HCT116 (cell line): ENCODE results near the gene BIK. TPM values are rescaled to one million over a fixed set of nuclear protein-coding genes. Genes with fewer than 3 reads are reported as not detected.

ENCODE experiments used
- ATAC-seq: fragments of 200-7000 bp; cut with Tn5 transposase; 2 replicates; pipeline ENCODE4 v1.9.1; 2020; ENCODE audit warnings: mild to moderate bottlenecking, moderate library complexity
- BruUV-seq: library from RNA; stranded (reverse); fragments of 400-500 nt; replicated peaks from 2 replicates; lab custom pipeline; 2021; lab: Mats Ljungman, UMichigan
- CTCF ChIA-PET: fragments of 300-600 bp; sonication (Branson Sonifier 250); formaldehyde crosslinking; loops from one replicate; lab custom pipeline; 2021; ENCODE audit warnings: antibody characterized with exemption; lab: Charles Lee
- POLR2A ChIA-PET: fragments of 300-600, 350-600 bp; sonication (Branson Sonifier 250); formaldehyde crosslinking; loops from one replicate; lab custom pipeline; 2021; ENCODE audit warnings: antibody characterized with exemption; lab: Charles Lee
- RAD21 ChIA-PET, 2 experiments: fragments of 300-600 bp; sonication (Branson Sonifier 250); formaldehyde crosslinking; loops; one replicate each; lab custom pipeline; 2023; ENCODE audit warnings: low total read pairs in 2 of 2; ENCODE audit not compliant: uncharacterized antibody in 2 of 2, unreplicated experiment in 2 of 2, low non-redundant PET in 1 of 2; lab: Charles Lee
- DNase-seq: peaks from one replicate; pipeline ENCODE4 v3.0.0-alpha.2; 2010; ENCODE audit warnings: low read depth, low spot score
- H2AFZ ChIP-seq: fragments of 200-600 bp; shearing (Covaris generic), sonication (generic); 2 replicates; pipeline ENCODE4 v1.6.1; 2017; ENCODE audit warnings: low read depth, mixed run types, mixed read lengths, antibody characterized with exemption, low read length; ENCODE audit not compliant: poor library complexity, severe bottlenecking
- H3K27ac ChIP-seq: 2 replicates; pipeline ENCODE4 v1.5.1; 2012; ENCODE audit warnings: low read depth, low read length
- H3K27me3 ChIP-seq: fragments of 200-600 bp; sonication (generic); 2 replicates; pipeline ENCODE4 v1.6.1; 2016; ENCODE audit warnings: mixed run types, low read length, mixed read lengths; ENCODE audit not compliant: insufficient read depth
- H3K36me3 ChIP-seq, 2 experiments: fragments of 200-500 bp in 1 of 2; fragments of 200-600 bp in 1 of 2; sonication (Bioruptor generic) in 1 of 2; sonication (generic) in 1 of 2; 2 replicates each; pipeline versions ENCODE4 v1.5.1 to v1.6.1; 2014 to 2016; ENCODE audit warnings: low read length in 2 of 2, inconsistent platforms in 1 of 2, mixed read lengths in 1 of 2, mixed run types in 1 of 2; ENCODE audit not compliant: insufficient read depth in 2 of 2, control insufficient read depth in 1 of 2
- H3K4me1 ChIP-seq, 2 experiments: fragments of 200-600 bp in 1 of 2; sonication (generic) in 1 of 2; 2 replicates each; pipeline versions ENCODE4 v1.5.1 to v1.6.1; 2012 to 2017; ENCODE audit warnings: low read length in 2 of 2, inconsistent platforms in 1 of 2, mild to moderate bottlenecking in 1 of 2, mixed read lengths in 1 of 2, mixed run types in 1 of 2, moderate library complexity in 1 of 2; ENCODE audit not compliant: insufficient read depth in 2 of 2, control insufficient read depth in 1 of 2
- H3K4me2 ChIP-seq: fragments of 200-600 bp; sonication (generic); 2 replicates; pipeline ENCODE4 v1.6.1; 2017; ENCODE audit warnings: mixed run types, low read length, mixed read lengths
- H3K4me3 ChIP-seq, 2 experiments: fragments of 200-600 bp in 1 of 2; sonication (generic) in 1 of 2; replicated peaks in 1 of 2; 2 replicates each; pipeline ENCODE4 v1.5.1; 2011 to 2016; ENCODE audit warnings: low read length in 2 of 2, control low read depth in 1 of 2, low read depth in 1 of 2, mild to moderate bottlenecking in 1 of 2, mixed read lengths in 1 of 2, mixed run types in 1 of 2
- H3K79me2 ChIP-seq: fragments of 200-600 bp; sonication (generic); 2 replicates; pipeline ENCODE4 v1.6.1; 2017; ENCODE audit warnings: mild to moderate bottlenecking, mixed run types, low read length, moderate library complexity, mixed read lengths; ENCODE audit not compliant: insufficient read depth
- H3K9ac ChIP-seq: fragments of 200-600 bp; sonication (generic); 2 replicates; pipeline ENCODE4 v1.6.1; 2016; ENCODE audit warnings: low read length, mixed read lengths
- H3K9me2 ChIP-seq: fragments of 200-600 bp; sonication (generic), shearing (Covaris generic); 2 replicates; pipeline ENCODE4 v1.6.1; 2017; ENCODE audit warnings: mixed run types, mild to moderate bottlenecking, moderate library complexity; ENCODE audit not compliant: insufficient read depth
- H3K9me3 ChIP-seq, 2 experiments: fragments of 200-500 bp in 1 of 2; fragments of 200-600 bp in 1 of 2; sonication (Bioruptor generic) in 1 of 2; sonication (generic) in 1 of 2; 2 replicates each; pipeline ENCODE4 v1.6.1; 2014 to 2017; ENCODE audit warnings: low read length in 2 of 2, mixed read lengths in 2 of 2, inconsistent platforms in 1 of 2, low read depth in 1 of 2, mild to moderate bottlenecking in 1 of 2, mixed run types in 1 of 2, moderate library complexity in 1 of 2; ENCODE audit not compliant: control insufficient read depth in 1 of 2, insufficient read depth in 1 of 2
- H4K20me1 ChIP-seq: fragments of 200-600 bp; sonication (generic), shearing (Covaris generic); 2 replicates; pipeline ENCODE4 v1.6.1; 2017; ENCODE audit warnings: mixed run types, mild to moderate bottlenecking, moderate library complexity; ENCODE audit not compliant: insufficient read depth
- CBX3 ChIP-seq: IDR thresholded peaks from 2 replicates; pipeline ENCODE4 v1.6.1; 2012; ENCODE audit warnings: low read depth
- EGR1 ChIP-seq: IDR thresholded peaks from 2 replicates; pipeline ENCODE4 v1.6.1; 2012; ENCODE audit warnings: low read depth
- ELF1 ChIP-seq: IDR thresholded peaks from 2 replicates; pipeline ENCODE4 v1.6.1; 2012; ENCODE audit warnings: low read depth, borderline replicate concordance
- EZH2 ChIP-seq: fragments of 200-600 bp; sonication (generic); IDR thresholded peaks from 2 replicates; pipeline ENCODE4 v1.6.1; 2017; ENCODE audit warnings: antibody characterized with exemption, mixed run types
- EZH2phosphoT487 ChIP-seq: fragments of 200-600 bp; IDR thresholded peaks from 2 replicates; pipeline ENCODE4 v1.6.1; 2018; ENCODE audit warnings: antibody characterized with exemption, borderline replicate concordance
- JUND ChIP-seq: IDR thresholded peaks from 2 replicates; pipeline ENCODE4 v1.6.1; 2012
- POLR2A ChIP-seq: IDR thresholded peaks from 2 replicates; pipeline ENCODE4 v1.7.0; 2011; ENCODE audit warnings: borderline replicate concordance; ENCODE audit not compliant: insufficient read depth, insufficient read length; ENCODE audit errors: extremely low read depth
- POLR2AphosphoS5 ChIP-seq: IDR thresholded peaks from 2 replicates; pipeline ENCODE4 v1.6.1; 2011; ENCODE audit warnings: mild to moderate bottlenecking, low read depth, low read length, moderate library complexity
- SP1 ChIP-seq: IDR thresholded peaks from 2 replicates; pipeline ENCODE4 v1.6.1; 2012; ENCODE audit warnings: low read depth
- intact Hi-C: fragments of 100-400 bp; cut with micrococcal nuclease; formaldehyde crosslinking; loops from 2 replicates; pipeline ENCODE4 v1.10.0; 2022
- total RNA-seq: library from RNA; stranded (reverse); gene quantifications from one replicate; pipeline ENCODE4 v1.2.1, GENCODE V29; 2021; ENCODE audit not compliant: unreplicated experiment
- TF ChIP-seq, protein P1 (sequence below): IDR thresholded peaks from 2 replicates; pipeline ENCODE4 v1.6.1; 2012
- TF ChIP-seq, protein P2 (sequence below): IDR thresholded peaks from 2 replicates; pipeline ENCODE4 v1.6.1; 2011; ENCODE audit warnings: mild to moderate bottlenecking, low read length, moderate library complexity; ENCODE audit not compliant: insufficient replicate concordance; ENCODE audit errors: extremely low read depth
- TF ChIP-seq, protein P3 (sequence below): IDR thresholded peaks from 2 replicates; pipeline ENCODE4 v1.6.1; 2012
- TF ChIP-seq, protein P4 (sequence below), 3 experiments: fragments of 200-600 bp in 1 of 3; sonication (generic) in 1 of 3; IDR thresholded peaks in 2 of 3; conservative IDR thresholded peaks in 1 of 3; 2 replicates each; pipeline ENCODE4 v1.5.1; 2012 to 2017; ENCODE audit warnings: low read depth in 2 of 3, low read length in 2 of 3, antibody characterized with exemption in 1 of 3, borderline replicate concordance in 1 of 3, control low read depth in 1 of 3, mild to moderate bottlenecking in 1 of 3, mixed read lengths in 1 of 3, mixed run types in 1 of 3, moderate library complexity in 1 of 3; ENCODE audit not compliant: insufficient read depth in 1 of 3

Gene BIK
- total RNA-seq, 1 experiment from 2014 or later: 31.0 TPM

DNA sequence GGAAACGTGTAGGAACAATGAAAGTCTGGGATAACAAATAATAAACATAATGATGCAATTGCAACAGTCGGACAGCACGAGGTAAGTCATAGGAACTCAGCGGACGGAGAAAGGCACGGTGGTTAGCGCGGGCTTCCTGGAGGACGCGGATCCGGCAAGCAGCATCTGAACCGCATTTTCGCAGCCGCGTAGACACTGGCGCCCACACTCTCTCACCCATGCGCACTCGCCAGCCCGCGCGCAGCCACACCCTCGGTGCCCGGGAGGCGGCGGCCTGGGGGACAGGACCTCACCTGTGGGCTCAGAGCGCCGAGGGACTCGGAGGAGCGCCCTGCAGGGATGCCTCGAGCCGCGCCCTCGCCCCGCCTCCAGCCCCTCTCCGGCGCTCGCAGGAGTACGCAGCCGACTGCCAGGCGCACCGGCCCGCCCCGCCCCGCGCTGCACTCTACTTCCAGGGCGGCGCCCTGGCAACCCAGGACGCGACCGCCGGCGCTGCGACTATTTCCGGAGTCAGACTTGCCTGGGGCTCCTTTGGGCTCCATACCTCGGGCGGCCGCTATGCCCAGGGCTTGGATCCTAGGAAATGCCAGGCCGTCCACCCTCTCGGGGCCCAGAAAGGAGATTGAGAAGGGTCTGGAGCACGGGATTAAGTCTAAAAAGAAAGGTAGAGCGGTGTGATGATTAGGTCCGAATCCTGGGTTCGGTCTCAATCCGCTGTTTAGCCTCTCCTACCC lies 21.4 kb upstream of the BIK start, which contains the start of gene TTLL1 (continued):
- TF ChIP-seq POLR2A: peak; percentile 52
- TF ChIP-seq, protein P1, sequence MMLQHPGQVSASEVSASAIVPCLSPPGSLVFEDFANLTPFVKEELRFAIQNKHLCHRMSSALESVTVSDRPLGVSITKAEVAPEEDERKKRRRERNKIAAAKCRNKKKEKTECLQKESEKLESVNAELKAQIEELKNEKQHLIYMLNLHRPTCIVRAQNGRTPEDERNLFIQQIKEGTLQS: no peak
- TF ChIP-seq SP1: no peak
- TF ChIP-seq JUND: no peak

DNA sequence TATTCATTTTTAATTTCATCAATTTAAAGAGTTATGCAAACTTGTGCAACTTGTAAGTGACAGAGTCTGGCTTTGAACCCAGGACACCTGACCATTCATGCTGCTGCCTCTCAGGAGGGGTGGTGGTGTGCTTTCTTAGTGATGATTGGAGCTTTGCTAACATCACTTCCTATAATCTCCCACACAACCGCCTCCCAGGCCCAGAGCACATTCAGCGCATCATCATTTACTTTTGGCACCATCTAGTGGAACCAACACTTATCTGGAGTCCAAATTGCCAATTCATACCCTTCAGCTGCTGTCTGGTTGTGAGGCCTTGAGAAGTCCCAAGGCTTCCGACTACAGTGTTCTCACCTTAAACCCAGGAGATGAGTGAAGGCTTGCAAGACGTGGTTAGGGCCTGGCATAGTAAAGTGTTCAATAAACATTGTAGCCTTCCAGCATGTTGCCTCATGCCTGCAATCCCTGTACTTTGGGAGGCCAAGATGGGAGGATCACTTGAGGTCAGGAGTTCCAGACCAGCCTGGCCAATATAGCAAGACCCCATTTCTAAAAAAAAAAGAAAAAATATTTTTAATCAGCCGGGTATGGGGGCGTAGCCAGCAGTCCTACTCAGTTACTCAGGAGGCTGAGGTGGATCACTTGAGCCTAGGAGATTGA lies 20.3 kb upstream of the BIK start:
- Histone ChIP-seq H3K9me3 (no peaks in the 10 kb centered on the region), H3K9me2 (no peaks in the 10 kb centered on the region), H3K79me2 (no peaks in the 10 kb centered on the region), H4K20me1 (no peaks in the 10 kb centered on the region), H3K36me3 (no peaks in the 10 kb centered on the region), H3K27ac (peak overlapping the region; percentile 68; the same call in 1 of the 2 replicates), H2AFZ (no peak overlapping the region), H3K27me3 (no peaks in the 10 kb centered on the region), H3K4me3 (peak overlapping the region; percentile 69 to 93), H3K9ac (peak overlapping the region; percentile 78; the same call in 1 of the 2 replicates), H3K4me2 (peak overlapping the region; percentile 100), H3K4me1 (peaks cover 10 to 29% of the 10 kb centered on the region in 2 experiments; a peak in 3 of 4 replicates)
- peak; percentile 90 for DNase-seq
- TSS peak; percentile 76 for BruUV-seq
- intact Hi-C loops: loop anchor here (1.0 to 10.0 kb wide), 6 partner anchors 100 to 469 kb away; no protein-coding TSS in a partner anchor
- ChIA-PET POLR2A (interaction anchor here (0.7 to 1.1 kb wide), 4 partner anchors 72 to 475 kb away, joined by 3 to 13 read pairs (median 3); partner anchors contain the start of gene POLDIP3), RAD21 (interaction anchor here (0.6 to 1.1 kb wide), 4 partner anchors 33 to 469 kb away, joined by 3 to 8 read pairs (median 4); no protein-coding TSS in a partner anchor), CTCF (interaction anchor here (0.6 to 1.7 kb wide), 16 partner anchors 9 to 469 kb away, joined by 3 to 12 read pairs (median 3); partner anchors contain the start of gene PACSIN2)
- ATAC-seq: peak; percentile 55
- TF ChIP-seq POLR2AphosphoS5: peak; percentile 25; the same call in 1 of the 2 replicates
- TF ChIP-seq, protein P2, sequence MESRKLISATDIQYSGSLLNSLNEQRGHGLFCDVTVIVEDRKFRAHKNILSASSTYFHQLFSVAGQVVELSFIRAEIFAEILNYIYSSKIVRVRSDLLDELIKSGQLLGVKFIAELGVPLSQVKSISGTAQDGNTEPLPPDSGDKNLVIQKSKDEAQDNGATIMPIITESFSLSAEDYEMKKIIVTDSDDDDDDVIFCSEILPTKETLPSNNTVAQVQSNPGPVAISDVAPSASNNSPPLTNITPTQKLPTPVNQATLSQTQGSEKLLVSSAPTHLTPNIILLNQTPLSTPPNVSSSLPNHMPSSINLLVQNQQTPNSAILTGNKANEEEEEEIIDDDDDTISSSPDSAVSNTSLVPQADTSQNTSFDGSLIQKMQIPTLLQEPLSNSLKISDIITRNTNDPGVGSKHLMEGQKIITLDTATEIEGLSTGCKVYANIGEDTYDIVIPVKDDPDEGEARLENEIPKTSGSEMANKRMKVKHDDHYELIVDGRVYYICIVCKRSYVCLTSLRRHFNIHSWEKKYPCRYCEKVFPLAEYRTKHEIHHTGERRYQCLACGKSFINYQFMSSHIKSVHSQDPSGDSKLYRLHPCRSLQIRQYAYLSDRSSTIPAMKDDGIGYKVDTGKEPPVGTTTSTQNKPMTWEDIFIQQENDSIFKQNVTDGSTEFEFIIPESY: no peak
- TF ChIP-seq, protein P3, sequence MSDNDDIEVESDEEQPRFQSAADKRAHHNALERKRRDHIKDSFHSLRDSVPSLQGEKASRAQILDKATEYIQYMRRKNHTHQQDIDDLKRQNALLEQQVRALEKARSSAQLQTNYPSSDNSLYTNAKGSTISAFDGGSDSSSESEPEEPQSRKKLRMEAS: peak; percentile 73
- no peak for TF ChIP-seq POLR2A
- TF ChIP-seq CBX3: peak; percentile 47; the same call in 1 of the 2 replicates
- TF ChIP-seq, protein P4, sequence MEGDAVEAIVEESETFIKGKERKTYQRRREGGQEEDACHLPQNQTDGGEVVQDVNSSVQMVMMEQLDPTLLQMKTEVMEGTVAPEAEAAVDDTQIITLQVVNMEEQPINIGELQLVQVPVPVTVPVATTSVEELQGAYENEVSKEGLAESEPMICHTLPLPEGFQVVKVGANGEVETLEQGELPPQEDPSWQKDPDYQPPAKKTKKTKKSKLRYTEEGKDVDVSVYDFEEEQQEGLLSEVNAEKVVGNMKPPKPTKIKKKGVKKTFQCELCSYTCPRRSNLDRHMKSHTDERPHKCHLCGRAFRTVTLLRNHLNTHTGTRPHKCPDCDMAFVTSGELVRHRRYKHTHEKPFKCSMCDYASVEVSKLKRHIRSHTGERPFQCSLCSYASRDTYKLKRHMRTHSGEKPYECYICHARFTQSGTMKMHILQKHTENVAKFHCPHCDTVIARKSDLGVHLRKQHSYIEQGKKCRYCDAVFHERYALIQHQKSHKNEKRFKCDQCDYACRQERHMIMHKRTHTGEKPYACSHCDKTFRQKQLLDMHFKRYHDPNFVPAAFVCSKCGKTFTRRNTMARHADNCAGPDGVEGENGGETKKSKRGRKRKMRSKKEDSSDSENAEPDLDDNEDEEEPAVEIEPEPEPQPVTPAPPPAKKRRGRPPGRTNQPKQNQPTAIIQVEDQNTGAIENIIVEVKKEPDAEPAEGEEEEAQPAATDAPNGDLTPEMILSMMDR (IDR thresholded peaks at IDR 0.05 in 2 of 3, conservative IDR thresholded peaks at IDR 0.05 in 1 of 3; ENCODE audit: borderline replicate concordance in 1 of 3, insufficient read depth in 1 of 3, low read depth in 2 of 3, low read length in 2 of 3): peak; percentile 59 to 88 (median 68); a peak in 5 of 6 replicates
- TF ChIP-seq EGR1: no peak
- no peak for TF ChIP-seq ELF1
- TF ChIP-seq, protein P1: no peak
- TF ChIP-seq EZH2phosphoT487: no peak
- no peak for TF ChIP-seq EZH2
